Placental epithelial cell (primary cell): ENCODE results near the gene LRRC40. TPM values are rescaled to one million over a fixed set of nuclear protein-coding genes. Genes with fewer than 3 reads are reported as not detected.

ENCODE experiments used
- small RNA-seq: library from RNA; depleted of rRNA; stranded (forward); fragments of <200 nt; gene quantifications from one replicate; pipeline ENCODE3, GENCODE V24; 2012
- total RNA-seq: library from RNA; depleted of rRNA; stranded (reverse); fragments of >200 nt; gene quantifications from 2 replicates; pipeline ENCODE4 v1.2.3, GENCODE V29; 2012

LRRC40 gene
- 12.6 and 14.3 TPM in 2 replicates for total RNA-seq

GRCh38 chr1:70205434-70206118 lies at the start of gene LRRC40:
Gene LRRC40, minus strand, starts transcription at chr1:70205579. Its CDS starts 39 bp downstream, at chr1:70205540.

GRCh38 chr1:70221238-70222121 lies 16.1 kb upstream of the LRRC40 start, which contains the start of gene SRSF11:
Gene SRSF11, plus strand, starts transcription at chr1:70221380. Its CDS starts 257 bp downstream, at chr1:70221637.

Small RNA genes lying within 50 kb of the gene (small RNA-seq; reads per million reads assigned to genes)
- gene RN7SL242P: not detected

Other genes with a start within 250 kb of the LRRC40 start
- 128 and 146 TPM in 2 replicates for gene SRSF11, start 15.8 kb upstream of the LRRC40 start, total RNA-seq
- 33.2 and 34.2 TPM in 2 replicates for gene ANKRD13C, start 149.1 kb upstream of the LRRC40 start, total RNA-seq
- 3.1 and 7.2 TPM in 2 replicates for gene CTH, start 205.7 kb upstream of the LRRC40 start, total RNA-seq